Esophagus squamous epithelium (tissue), 4 donors: ENCODE data around the gene REL.

Experiments
- POLR2A ChIP-seq, 4 donors: fragments of 450-650 bp; IDR thresholded peaks; one replicate each; pipeline ENCODE4 v1.6.1; 2017; ENCODE audit warnings: antibody characterized with exemption in 4 of 4, mild to moderate bottlenecking in 4 of 4, moderate library complexity in 3 of 4
- TF ChIP-seq, protein P1 (sequence below), 6 experiments: fragments of 450-650 bp in 4 of 6; fragments of 200-600 bp in 2 of 6; sonication (generic) in 2 of 6; IDR thresholded peaks; one replicate each; pipeline ENCODE4 v1.5.1; 2016 to 2019; ENCODE audit warnings: antibody characterized with exemption in 6 of 6, mild to moderate bottlenecking in 4 of 6, moderate library complexity in 4 of 6

DNA sequence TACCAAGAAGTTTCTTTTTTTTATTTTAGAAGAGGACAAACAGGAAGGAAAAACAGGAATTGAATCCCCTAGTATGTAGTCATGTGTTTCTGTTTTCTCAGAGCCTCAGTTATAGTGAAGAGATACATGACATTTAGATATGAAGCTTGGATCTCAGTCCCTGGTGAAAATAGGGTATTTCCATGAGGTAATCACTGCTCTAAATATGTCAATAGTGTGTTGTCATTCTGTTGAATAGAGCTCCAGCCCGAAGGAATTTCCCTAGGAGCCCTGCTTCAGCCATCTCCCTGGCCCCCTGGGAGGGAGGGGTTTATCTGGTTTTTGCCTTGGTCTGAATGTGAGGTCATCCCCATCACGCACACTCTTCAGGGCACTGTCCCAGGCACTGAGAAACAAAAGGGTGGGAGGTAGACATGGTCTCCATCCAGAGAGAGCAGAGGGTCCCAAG, 47.1 kb upstream of the REL start:
- TF ChIP-seq, protein P1, sequence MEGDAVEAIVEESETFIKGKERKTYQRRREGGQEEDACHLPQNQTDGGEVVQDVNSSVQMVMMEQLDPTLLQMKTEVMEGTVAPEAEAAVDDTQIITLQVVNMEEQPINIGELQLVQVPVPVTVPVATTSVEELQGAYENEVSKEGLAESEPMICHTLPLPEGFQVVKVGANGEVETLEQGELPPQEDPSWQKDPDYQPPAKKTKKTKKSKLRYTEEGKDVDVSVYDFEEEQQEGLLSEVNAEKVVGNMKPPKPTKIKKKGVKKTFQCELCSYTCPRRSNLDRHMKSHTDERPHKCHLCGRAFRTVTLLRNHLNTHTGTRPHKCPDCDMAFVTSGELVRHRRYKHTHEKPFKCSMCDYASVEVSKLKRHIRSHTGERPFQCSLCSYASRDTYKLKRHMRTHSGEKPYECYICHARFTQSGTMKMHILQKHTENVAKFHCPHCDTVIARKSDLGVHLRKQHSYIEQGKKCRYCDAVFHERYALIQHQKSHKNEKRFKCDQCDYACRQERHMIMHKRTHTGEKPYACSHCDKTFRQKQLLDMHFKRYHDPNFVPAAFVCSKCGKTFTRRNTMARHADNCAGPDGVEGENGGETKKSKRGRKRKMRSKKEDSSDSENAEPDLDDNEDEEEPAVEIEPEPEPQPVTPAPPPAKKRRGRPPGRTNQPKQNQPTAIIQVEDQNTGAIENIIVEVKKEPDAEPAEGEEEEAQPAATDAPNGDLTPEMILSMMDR (IDR thresholded peaks at IDR 0.05), result no peak
- TF ChIP-seq POLR2A (IDR thresholded peaks at IDR 0.05), result no peak
